T-cell (primary cell): ENCODE measurements around the gene COL12A1. TPM values are rescaled to one million over a fixed set of nuclear protein-coding genes. Genes with fewer than 3 reads are reported as not detected.

Experiments
- ATAC-seq, 4 experiments: fragments of 200-7000 bp in 3 of 4; fragments of 150-1000 bp in 1 of 4; cut with Tn5 transposase; replicated peaks in 1 of 4; 1 replicate in 3 of 4; 2 replicates in 1 of 4; pipeline ENCODE4 v1.10.0; 2021; ENCODE audit warnings: moderate library complexity in 3 of 4, mild to moderate bottlenecking in 2 of 4, moderate number of reproducible peaks in 1 of 4
- CTCF ChIA-PET, 2 donors: fragments of 300-600 bp; sonication (Branson Sonifier 250); formaldehyde crosslinking; loops; one replicate each; lab custom pipeline; 2022; ENCODE audit warnings: antibody characterized with exemption in 2 of 2; lab: Charles Lee
- POLR2A ChIA-PET, 2 donors: fragments of 300-600 bp; sonication (Branson Sonifier 250); formaldehyde crosslinking; loops; one replicate each; lab custom pipeline; 2022; ENCODE audit warnings: antibody characterized with exemption in 2 of 2; lab: Charles Lee
- DNase-seq, 35 experiments: peaks; one replicate each; pipeline versions ENCODE4 v3.0.0 to v3.0.0-alpha.2; 2013 to 2023
- H3K27ac ChIP-seq: one replicate; pipeline ENCODE4 v1.5.1; 2013; ENCODE audit warnings: low read length
- H3K27me3 ChIP-seq, 2 experiments: replicated peaks in 1 of 2; 1 replicate in 1 of 2; 2 replicates in 1 of 2; pipeline versions ENCODE4 v1.6.1 to v1.7.0; 2013; ENCODE audit warnings: low read length in 1 of 2, mixed read lengths in 1 of 2; ENCODE audit not compliant: control insufficient read depth in 2 of 2, insufficient read depth in 2 of 2; ENCODE audit errors: extremely low read depth in 1 of 2
- H3K36me3 ChIP-seq, 2 donors: 1 replicate in 1 of 2; 2 replicates in 1 of 2; pipeline versions ENCODE4 v1.6.1 to v1.7.0; 2013; ENCODE audit warnings: low read length in 1 of 2; ENCODE audit not compliant: control insufficient read depth in 2 of 2, insufficient read depth in 1 of 2; ENCODE audit errors: extremely low read depth in 1 of 2
- H3K4me1 ChIP-seq, 2 experiments: 1 replicate in 1 of 2; 2 replicates in 1 of 2; pipeline versions ENCODE4 v1.6.1 to v1.7.0; 2013; ENCODE audit warnings: low read length in 2 of 2, mixed read lengths in 1 of 2; ENCODE audit not compliant: insufficient read depth in 2 of 2, control insufficient read depth in 1 of 2; ENCODE audit errors: extremely low read depth in 1 of 2
- H3K4me3 ChIP-seq, 2 donors: 1 replicate in 1 of 2; 2 replicates in 1 of 2; pipeline versions ENCODE4 v1.5.1 to v1.7.0; 2013; ENCODE audit warnings: mild to moderate bottlenecking in 2 of 2, low read length in 1 of 2, moderate library complexity in 1 of 2; ENCODE audit not compliant: control insufficient read depth in 1 of 2; ENCODE audit errors: extremely low read depth in 1 of 2
- H3K9me3 ChIP-seq: 2 replicates; pipeline ENCODE4 v1.7.0; 2013
- H3K27ac Mint-ChIP-seq, 2 donors: one replicate each; pipeline ENCODE4 v1.8.0; 2020 to 2021; ENCODE audit warnings: mild to moderate bottlenecking in 2 of 2, mixed read lengths in 2 of 2
- H3K27me3 Mint-ChIP-seq, 2 donors: one replicate each; pipeline ENCODE4 v1.8.0; 2021 to 2022; ENCODE audit warnings: mixed read lengths in 2 of 2
- H3K36me3 Mint-ChIP-seq: one replicate; pipeline ENCODE4 v1.8.0; 2021; ENCODE audit warnings: mixed read lengths
- H3K4me1 Mint-ChIP-seq, 3 donors: one replicate each; pipeline ENCODE4 v1.8.0; 2020 to 2022; ENCODE audit warnings: mixed read lengths in 3 of 3, mild to moderate bottlenecking in 1 of 3
- H3K4me3 Mint-ChIP-seq, 3 donors: one replicate each; pipeline ENCODE4 v1.8.0; 2020 to 2022; ENCODE audit warnings: mild to moderate bottlenecking in 3 of 3, mixed read lengths in 3 of 3, moderate library complexity in 3 of 3
- H3K9me3 Mint-ChIP-seq, 3 donors: one replicate each; pipeline ENCODE4 v1.8.0; 2020 to 2022; ENCODE audit warnings: mixed read lengths in 3 of 3
- WGBS: methylation state at CpG from one replicate; pipeline ENCODE4 v1.1.5; 2013; ENCODE audit warnings: missing lambda C conversion rate; ENCODE audit not compliant: insufficient coverage; 5-methylcytosine and 5-hydroxymethylcytosine counted together
- total RNA-seq, 35 experiments: library from RNA in 6 of 35; stranded (reverse) in 6 of 35; fragments of 120-200 nt in 1 of 35; gene quantifications; one replicate each; pipeline versions ENCODE4 v1.2.1 to v1.2.4 and lab custom pipeline; 2013 to 2026

COL12A1 gene
- total RNA-seq, 5 donors from 2014 or later (not counting 1 experiment from before 2014, with no cell fraction given) = 0.59 to 0.95 (median 0.76) TPM; not detected in 2

GRCh38 chr6:75169689-75170586 lies 35.9 kb downstream of the COL12A1 start:
- WGBS = no CpG with 5 or more reads among the region's 2 CpGs
- Histone ChIP-seq H3K4me1 (no peaks in the 10 kb centered on the region), H3K27me3 (no peaks in the 10 kb centered on the region), H3K36me3 (no peaks in the 10 kb centered on the region), H3K4me3 (no peak overlapping the region), H3K9me3 (no peaks in the 10 kb centered on the region), H3K27ac (no peak overlapping the region)
- POLR2A ChIA-PET = no interaction called here
- DNase-seq (no peak), ATAC-seq (no peak)
- Mint-ChIP-seq H3K4me1 (no peaks in the 10 kb centered on the region), H3K9me3 (no peaks in the 10 kb centered on the region), H3K27ac (no peak overlapping the region), H3K27me3 (peaks cover 10 to 25% of the 10 kb centered on the region in 2 donors), H3K4me3 (no peak overlapping the region), H3K36me3 (no peaks in the 10 kb centered on the region)
- CTCF ChIA-PET = no interaction called here

DNA sequence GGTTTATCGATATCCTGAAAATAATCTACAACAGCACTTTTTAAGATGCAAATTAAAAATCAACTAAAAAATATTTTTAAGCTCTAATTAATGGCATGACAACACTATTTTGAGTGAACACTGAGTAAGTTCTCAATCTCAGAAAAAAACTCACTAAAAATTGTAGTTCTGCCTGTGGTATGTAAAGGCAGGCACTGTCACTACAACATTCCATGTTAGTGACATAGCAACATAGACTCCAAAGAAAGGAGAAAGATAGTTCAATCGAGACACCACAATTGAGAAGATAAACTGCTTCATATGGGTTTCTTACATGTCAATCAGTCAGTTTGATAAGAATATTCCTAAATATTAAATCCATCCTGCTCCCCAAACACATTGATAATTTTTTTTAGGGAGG lies 38.0 kb downstream of the COL12A1 start:
- no peaks in the 10 kb centered on the region for H3K36me3 Mint-ChIP-seq
- CTCF ChIA-PET = no interaction called here
- WGBS = no CpG with 5 or more reads among the region's 2 CpGs
- Histone ChIP-seq H3K27me3 (no peaks in the 10 kb centered on the region), H3K27ac (no peak overlapping the region), H3K9me3 (no peaks in the 10 kb centered on the region), H3K4me3 (no peak overlapping the region), H3K36me3 (no peaks in the 10 kb centered on the region), H3K4me1 (no peaks in the 10 kb centered on the region)
- no peak overlapping the region for H3K4me3 Mint-ChIP-seq
- POLR2A ChIA-PET = no interaction called here
- H3K9me3 Mint-ChIP-seq = no peaks in the 10 kb centered on the region
- H3K27me3 Mint-ChIP-seq = peaks cover 4 to 21% of the 10 kb centered on the region in 2 donors
- ATAC-seq (no peak), DNase-seq (no peak)
- no peak overlapping the region for H3K27ac Mint-ChIP-seq
- no peaks in the 10 kb centered on the region for H3K4me1 Mint-ChIP-seq

- H3K27me3 Mint-ChIP-seq = peaks cover 4 to 21% of the 10 kb centered on the region in 2 donors
- DNase-seq (no peak), ATAC-seq (no peak)
- Histone ChIP-seq H3K4me1 (no peaks in the 10 kb centered on the region), H3K36me3 (no peaks in the 10 kb centered on the region), H3K9me3 (no peaks in the 10 kb centered on the region), H3K27ac (no peak overlapping the region), H3K27me3 (no peaks in the 10 kb centered on the region), H3K4me3 (no peak overlapping the region)
- H3K27ac Mint-ChIP-seq = no peak overlapping the region
- H3K4me1 Mint-ChIP-seq = no peaks in the 10 kb centered on the region
- ChIA-PET POLR2A (no interaction called here), CTCF (no interaction called here)
- no peaks in the 10 kb centered on the region for H3K36me3 Mint-ChIP-seq
- no peaks in the 10 kb centered on the region for H3K9me3 Mint-ChIP-seq
- WGBS = no CpG with 5 or more reads among the region's 3 CpGs
- H3K4me3 Mint-ChIP-seq = no peak overlapping the region
Observed at GRCh38 chr6:75167325-75167724, 38.5 kb downstream of the COL12A1 start.

DNA sequence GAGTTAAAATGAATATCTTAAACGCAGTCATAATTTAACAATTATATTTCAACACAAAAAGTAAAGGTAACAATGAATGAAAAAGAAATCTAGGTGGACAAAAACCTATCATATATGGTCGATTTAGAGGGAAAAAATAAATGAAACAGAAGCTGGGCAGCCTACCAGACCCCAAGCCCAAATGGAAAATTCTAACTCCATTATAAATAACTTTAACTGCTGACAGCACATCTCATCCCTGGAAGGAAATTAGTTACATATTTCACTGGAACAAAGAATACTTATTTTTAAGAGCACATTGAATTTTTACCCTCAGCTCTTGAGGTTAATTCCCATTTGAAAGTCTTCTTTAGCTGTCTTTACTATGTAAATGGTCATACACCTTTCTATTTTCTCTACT lies 39.1 kb downstream of the COL12A1 start:
- Histone ChIP-seq H3K27ac (no peak overlapping the region), H3K27me3 (no peaks in the 10 kb centered on the region), H3K4me1 (no peaks in the 10 kb centered on the region), H3K36me3 (no peaks in the 10 kb centered on the region), H3K4me3 (no peak overlapping the region), H3K9me3 (no peaks in the 10 kb centered on the region)
- Mint-ChIP-seq H3K36me3 (no peaks in the 10 kb centered on the region), H3K9me3 (no peaks in the 10 kb centered on the region), H3K27ac (no peak overlapping the region), H3K4me3 (no peak overlapping the region), H3K27me3 (peaks cover 4 to 21% of the 10 kb centered on the region in 2 donors), H3K4me1 (no peaks in the 10 kb centered on the region)
- DNase-seq = no peak
- ChIA-PET CTCF (no interaction called here), POLR2A (no interaction called here)
- WGBS = no CpG with 5 or more reads among the region's 2 CpGs
- no peak for ATAC-seq

GRCh38 chr6:75166236-75166635 lies 39.6 kb downstream of the COL12A1 start:
- Histone ChIP-seq H3K4me1 (no peaks in the 10 kb centered on the region), H3K9me3 (no peaks in the 10 kb centered on the region), H3K4me3 (no peak overlapping the region), H3K27me3 (no peaks in the 10 kb centered on the region), H3K36me3 (no peaks in the 10 kb centered on the region), H3K27ac (no peak overlapping the region)
- DNase-seq (no peak), ATAC-seq (no peak)
- CTCF ChIA-PET = no interaction called here
- no peaks in the 10 kb centered on the region for H3K36me3 Mint-ChIP-seq
- H3K4me1 Mint-ChIP-seq = no peaks in the 10 kb centered on the region
- no peak overlapping the region for H3K27ac Mint-ChIP-seq
- H3K27me3 Mint-ChIP-seq = peaks cover 4 to 16% of the 10 kb centered on the region in 2 donors
- WGBS = 17% methylated on average over 1 of the region's 2 CpGs
- H3K9me3 Mint-ChIP-seq = no peaks in the 10 kb centered on the region
- POLR2A ChIA-PET = interaction anchor here (0.6 to 0.7 kb wide), 2 partner anchors 318 to 452 kb away, joined by 3 read pairs; no protein-coding TSS in a partner anchor
- no peak overlapping the region for H3K4me3 Mint-ChIP-seq

DNA sequence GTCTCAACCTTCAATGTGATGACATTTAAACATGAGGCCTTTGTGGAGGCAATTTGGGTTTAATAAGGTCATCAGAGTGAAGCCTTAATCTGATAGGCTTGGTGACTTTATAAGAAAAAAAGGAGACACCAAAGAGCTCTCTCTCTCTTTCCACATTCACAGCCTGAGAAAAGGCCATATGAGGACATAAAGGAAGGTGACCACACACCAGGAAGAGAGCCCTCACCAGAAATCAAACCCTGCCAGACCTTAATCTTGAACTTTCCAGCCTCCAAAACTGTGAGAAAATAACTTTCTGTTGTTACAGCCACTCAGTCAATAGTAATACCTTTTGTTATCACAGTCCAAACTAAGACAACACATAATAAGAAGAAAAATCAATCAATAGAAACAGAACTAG lies 47.7 kb downstream of the COL12A1 start:
- Histone ChIP-seq H3K9me3 (no peaks in the 10 kb centered on the region), H3K27me3 (peaks cover 0 to 5% of the 10 kb centered on the region in 2 experiments), H3K27ac (no peak overlapping the region), H3K4me1 (no peaks in the 10 kb centered on the region), H3K4me3 (no peak overlapping the region), H3K36me3 (no peaks in the 10 kb centered on the region)
- ChIA-PET CTCF (no interaction called here), POLR2A (no interaction called here)
- no peak overlapping the region for H3K4me3 Mint-ChIP-seq
- no peak for ATAC-seq
- DNase-seq = no peak
- no peaks in the 10 kb centered on the region for H3K9me3 Mint-ChIP-seq
- no peaks in the 10 kb centered on the region for H3K4me1 Mint-ChIP-seq
- no peak overlapping the region for H3K27ac Mint-ChIP-seq
- H3K36me3 Mint-ChIP-seq = no peaks in the 10 kb centered on the region
- H3K27me3 Mint-ChIP-seq = peaks cover 4 to 13% of the 10 kb centered on the region in 2 donors
